Measurements from ENCODE around the gene C19orf38.

The C19orf38 gene, protein sequence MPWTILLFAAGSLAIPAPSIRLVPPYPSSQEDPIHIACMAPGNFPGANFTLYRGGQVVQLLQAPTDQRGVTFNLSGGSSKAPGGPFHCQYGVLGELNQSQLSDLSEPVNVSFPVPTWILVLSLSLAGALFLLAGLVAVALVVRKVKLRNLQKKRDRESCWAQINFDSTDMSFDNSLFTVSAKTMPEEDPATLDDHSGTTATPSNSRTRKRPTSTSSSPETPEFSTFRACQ

DNA sequence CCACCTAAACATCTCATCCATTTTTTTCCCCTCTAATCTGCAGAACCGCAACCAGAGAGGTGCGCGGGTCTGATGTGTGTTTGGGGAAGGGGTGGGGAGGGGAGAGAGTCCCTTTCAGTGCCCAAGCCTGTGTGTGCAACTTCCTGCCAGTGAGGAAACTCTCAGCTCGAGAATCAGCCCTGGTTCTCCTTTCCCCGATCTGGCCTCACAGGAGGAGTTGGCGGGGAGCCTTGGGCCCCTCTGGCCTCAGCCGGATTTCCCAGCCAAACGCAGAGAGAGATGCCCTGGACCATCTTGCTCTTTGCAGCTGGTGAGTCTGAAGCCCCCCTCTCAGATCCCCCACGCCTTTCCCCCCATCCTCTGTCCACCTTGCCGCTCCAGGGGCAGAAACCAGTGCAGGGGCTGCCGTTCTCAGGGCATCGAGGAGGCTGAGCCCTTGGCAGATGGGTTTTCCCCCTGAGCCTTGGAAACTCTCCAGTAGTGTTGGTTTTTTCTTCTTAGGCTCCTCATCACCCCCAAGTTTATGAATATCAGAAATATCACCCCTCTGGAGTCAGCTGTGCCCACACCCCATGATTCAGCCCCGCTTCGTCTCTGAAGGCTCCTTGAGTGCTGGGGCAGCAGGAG is at the start of gene C19orf38:
Gene C19orf38, plus strand, starts transcription at position 186 of the 627 bp plus-strand sequence. Its CDS starts 94 bp downstream, at position 280.
- DNase-seq = no peak

DNA sequence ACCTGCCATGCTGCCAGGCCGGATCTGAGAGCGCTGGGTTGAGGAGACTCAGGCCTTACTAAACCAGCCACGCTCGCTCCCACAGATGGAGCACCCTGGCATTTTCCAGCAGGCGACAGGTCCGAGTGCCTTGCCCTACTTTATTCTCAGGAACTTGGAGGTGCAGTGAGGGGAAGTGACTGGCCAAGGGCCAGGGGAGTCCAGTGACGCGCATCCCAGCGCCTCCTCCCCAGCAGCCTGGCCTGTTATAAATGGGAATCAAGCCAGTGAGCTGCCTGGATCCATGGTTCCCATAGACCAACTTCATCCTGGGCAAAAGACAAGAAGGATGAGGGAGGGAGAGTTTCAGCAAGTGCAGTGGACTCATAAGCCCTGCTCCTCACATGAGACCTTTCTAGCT is 47.7 kb upstream of the C19orf38 start:
- DNase-seq = no peak

DNA sequence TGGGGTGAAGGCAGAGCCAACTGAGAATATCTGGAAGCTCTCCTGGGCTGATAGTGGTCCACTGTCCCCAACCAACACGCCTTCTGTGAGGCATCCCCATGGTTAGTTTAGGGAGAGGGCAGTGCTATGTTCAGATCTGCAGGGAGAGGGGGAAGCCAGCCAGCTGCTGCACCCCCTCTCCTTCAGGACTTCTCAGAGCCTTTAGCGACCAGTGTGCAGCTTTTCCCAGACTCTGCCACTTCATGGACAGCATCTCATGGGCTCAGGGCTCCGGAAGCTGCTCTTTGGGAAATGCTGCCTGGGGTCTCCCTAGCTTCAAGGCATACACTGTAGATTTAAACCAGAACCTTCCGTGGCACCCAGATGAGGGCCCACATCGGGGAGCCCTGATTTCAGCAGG is 45.7 kb upstream of the C19orf38 start:
- DNase-seq = no peak

DNA sequence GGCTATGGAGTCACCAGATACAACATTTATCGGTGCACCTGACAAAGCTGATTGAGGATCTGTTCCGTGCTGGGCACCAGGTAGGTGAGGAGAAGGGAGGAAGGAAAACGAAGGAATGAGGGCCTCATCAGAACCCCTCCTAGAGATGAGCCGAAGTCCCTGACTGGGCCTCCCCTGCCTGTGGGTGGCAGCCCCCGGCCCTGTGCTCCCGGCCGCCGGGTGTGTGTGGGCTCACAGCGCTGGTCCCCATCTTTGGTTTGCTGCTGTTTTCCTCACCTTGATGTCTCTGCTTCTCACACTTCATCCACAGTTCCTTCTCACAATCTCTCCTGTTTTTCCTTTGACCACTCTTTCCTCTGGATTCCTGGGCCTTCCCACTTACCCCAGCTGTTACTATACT is 45.0 kb upstream of the C19orf38 start:
- DNase-seq = no peak

DNA sequence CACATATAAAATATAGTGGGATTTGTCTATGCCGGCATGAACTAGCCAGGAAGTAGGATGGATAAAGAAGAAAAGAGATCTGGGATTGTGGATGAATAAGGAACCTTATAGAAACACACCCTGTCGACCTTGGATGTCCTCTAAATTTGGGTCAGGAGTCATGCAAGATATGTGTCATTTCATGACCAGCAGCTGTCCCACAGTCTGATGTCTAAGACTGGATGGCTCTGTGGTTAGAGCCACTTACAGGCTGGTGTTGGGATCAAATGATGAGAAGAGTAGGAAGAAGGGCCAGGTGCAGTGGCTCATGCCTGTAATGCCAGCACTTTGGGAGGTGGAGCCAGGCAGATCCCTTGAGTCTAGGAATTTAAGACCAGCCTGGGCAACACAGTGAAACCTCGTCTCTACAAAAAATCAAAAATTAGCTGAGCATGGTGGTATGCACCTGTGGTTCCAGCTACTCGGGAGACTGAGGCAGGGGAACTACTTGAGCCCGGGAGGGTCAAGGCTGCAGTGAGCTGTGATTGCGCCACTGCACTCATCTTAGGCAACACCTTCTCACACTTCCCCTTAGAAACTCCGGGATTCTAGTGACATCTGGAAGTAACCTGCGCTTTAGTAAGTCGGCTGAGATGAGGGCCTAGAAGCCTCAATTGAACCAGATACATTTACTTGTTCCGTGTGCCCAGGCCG is 43.0 kb upstream of the C19orf38 start:
- DNase-seq = no peak

DNA sequence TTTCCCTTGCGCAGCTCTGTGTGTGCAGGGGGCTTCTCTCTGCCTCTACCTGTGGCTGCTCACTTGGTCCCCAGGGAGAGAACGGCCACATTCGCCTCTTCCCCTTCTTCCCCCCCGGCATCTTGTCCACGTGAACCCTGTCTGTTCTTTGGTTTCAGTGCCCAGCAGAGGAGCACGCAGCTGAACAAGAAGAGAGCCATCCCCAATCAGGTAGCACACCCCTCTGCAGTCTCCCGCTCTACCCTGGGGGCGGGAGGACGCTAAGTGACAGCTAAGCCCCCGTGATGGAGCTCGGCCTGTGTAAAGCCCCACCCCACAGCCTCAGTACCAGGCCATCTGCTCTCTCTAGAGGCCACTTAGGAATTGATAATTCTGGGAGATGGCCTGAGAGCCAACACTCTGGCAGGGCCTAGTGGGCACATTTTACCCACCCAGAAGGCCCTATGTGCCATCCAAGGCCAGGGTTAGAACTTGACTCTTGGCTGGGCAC is 42.4 kb upstream of the C19orf38 start:
- no peak for DNase-seq

DNA sequence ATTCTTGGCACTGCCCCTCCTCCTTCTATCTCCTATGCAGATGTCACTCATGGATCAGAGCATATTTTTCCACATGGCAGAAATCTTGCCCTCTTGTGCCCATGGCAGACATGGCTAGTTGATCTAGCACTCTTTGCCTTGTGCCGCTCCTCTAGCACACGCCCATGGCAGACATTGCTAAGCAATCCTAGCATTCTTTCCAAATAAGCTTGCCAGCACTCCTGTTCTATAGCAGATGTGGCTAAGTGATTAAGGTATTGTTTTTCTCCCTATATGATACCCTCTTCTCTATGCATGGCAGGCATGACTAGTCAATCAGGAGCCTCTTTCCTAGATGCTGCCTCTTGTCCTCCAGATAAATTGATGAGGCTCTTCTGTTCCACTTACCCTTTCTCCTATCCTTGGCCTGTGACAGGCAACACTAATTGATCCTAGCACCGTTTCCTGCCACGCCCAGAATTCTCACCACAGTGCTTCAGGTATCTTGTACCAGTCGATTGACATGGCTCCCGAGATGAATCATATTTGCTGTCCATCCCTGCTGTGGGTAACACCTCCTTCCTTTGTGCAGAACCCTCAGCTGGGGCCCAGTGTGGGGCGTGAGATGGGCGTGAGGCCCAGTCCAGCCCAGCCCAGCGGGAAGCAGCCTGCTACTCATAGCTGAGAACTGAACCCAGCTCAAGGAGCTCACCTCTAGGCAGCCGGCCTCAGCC is 39.1 kb upstream of the C19orf38 start:
- DNase-seq = no peak

DNA sequence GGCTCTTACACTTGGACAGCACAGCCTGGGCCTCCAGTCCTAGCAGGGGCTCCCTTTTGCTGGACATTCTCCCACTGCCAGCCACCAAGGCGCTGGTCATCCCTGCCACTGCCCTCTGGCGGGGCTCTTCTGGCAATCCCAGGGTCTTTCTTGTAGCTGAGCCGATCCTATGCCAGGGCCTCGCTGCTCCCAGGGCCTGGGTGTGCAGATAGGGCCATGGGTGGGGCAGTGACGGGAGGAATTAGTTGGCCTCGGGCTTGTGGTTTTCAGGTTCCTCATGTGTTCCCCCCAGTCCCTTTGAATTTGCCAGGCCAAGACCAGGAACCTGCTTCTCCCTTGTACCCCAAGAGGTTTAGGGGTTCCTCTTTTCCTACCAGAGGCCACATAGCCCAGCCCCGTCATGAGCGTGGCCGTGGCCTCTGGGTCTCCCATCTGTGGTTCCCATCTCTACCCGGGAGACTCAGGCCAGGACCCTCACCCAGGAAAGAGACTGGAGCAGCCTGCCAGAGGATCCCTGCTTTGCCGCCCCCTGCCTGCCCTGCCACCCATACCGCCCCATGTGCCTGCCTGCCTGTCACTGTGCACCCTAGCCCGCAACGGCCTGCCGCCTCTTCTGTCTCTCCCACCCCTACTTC is 38.4 kb upstream of the C19orf38 start:
- no peak for DNase-seq

DNA sequence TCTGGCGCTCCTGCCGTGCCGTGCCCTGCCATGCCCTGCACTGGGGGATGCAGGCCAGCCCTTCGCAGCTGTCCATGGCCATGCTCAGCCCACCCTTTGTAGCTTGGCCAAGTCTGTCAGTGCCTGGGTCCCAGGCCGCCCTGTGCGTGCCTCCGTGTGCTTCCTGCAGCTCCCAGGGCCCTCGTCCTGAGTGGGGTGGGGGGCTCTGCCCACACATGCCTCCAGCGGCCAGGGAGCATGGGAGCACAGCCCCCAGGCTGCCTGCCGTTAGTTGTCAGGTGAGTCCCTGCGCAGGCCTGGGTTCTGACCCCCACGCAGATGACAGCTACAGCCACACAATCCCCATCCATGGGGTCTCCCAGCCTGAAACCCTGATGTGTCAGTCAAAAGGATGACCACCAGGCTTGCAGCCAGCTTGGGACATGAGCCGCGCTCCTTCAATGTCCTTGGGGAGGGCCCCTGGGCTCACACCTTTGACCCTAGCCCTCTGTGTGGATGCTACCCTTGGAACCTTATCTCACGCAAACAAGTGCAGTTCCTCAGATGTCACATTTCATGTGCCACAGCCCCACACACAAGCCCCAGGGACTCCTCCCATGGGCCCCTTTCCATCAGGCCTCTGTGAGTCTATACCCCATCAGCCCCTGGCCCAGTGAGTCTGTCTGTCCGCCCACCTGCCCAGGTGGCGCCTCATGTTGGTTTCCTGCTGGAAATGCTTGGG is 36.7 kb upstream of the C19orf38 start:
- DNase-seq = no peak

DNA sequence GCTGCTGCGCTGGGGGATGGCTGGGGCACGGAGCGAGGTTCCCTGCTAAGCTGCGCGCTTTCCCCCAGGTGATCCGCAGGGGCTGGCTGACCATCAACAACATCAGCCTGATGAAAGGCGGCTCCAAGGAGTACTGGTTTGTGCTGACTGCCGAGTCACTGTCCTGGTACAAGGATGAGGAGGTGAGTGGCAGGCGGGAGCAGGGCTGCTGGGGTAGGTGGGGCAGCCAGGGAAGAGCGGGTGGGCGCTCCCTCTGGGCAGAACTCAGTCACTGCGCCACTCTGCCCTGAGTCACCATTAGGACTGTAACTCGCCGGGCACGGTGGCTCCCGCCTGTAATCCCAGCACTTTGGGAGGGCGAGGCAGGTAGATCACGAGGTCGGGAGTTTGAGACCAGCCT is 36.0 kb upstream of the C19orf38 start:
- DNase-seq = no peak

DNA sequence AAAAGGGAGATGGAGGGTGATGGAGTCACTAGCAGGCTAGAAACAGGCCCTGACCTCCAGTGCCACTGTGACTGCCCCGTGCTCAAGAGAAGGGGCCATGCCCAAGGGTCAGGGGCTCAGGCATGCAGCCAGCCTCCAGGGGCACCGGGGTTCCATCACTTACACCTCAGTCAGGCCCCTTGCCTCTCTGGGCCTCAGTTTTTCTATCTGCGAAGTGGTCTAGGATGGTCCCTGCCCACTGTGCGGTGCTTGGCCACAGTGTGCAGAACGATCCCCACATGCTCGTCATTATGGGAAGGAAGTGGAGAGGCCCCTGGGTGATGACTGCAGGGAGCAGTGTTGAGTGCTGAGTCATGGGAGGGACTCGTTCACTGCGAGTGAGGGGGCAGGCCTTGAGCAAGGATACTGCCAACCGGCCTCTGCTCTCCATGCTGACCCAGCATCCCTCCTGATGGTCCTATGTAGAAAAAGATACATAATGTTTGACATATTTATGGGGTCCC is 35.3 kb upstream of the C19orf38 start:
- DNase-seq = no peak

DNA sequence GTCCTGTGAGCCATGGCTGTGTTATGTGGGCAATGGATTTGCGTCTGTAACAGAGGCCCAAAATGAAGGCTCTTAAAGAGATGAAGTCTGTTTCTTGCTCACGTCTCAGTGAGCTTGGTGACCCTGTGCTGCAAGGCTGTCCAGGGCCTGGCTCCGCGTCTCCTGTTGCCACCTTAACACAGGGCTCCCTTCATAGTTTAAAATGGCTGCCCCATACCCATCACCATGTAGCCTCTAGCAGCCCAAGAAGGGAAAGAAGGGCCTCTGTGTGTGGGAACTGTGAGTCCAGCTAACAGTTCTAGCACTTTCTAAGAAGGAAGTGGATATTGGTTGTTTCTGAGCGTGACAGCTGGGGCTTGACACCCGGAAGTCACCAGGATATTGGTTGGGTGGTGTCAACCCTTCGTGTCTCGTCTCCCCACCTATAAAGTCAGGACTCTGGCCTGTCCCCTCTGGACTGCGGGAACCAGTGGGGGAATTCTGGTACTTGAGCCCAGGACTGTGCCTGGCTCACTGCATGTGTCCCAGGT is 33.1 kb upstream of the C19orf38 start:
- no peak for DNase-seq

DNA sequence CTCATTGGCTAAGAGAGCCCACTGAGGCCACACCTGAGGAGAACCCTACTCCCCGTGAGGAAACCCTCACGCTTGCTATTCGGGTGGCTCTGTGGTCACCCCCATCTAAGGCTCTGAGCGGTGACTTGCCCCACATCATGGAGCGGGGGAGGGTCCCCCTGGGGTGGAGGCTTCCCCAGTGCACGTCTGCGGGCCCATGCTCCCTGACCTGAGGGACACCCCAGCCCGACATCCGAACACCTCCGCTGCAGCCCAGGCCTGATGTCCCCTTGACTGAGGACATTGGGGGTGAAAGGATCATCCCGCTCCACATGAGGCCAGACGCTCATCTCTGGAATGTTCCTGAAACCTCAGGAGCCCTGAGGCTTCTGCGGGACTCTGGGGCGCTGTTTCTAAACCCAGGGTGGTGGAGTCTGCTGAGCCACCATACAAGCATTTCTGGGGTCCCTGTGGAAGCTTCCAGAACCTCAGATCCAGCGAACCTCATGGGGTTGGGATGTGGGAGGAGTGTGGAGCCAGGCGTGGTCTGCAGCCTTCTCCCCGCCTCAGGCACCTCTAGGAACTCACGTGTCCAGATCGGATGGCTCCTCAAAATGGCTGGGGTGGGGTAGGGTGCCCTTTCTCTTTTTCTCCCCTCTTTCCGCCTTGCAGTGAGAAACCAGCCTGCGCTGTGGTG is 32.1 kb upstream of the C19orf38 start:
- DNase-seq = no peak

DNA sequence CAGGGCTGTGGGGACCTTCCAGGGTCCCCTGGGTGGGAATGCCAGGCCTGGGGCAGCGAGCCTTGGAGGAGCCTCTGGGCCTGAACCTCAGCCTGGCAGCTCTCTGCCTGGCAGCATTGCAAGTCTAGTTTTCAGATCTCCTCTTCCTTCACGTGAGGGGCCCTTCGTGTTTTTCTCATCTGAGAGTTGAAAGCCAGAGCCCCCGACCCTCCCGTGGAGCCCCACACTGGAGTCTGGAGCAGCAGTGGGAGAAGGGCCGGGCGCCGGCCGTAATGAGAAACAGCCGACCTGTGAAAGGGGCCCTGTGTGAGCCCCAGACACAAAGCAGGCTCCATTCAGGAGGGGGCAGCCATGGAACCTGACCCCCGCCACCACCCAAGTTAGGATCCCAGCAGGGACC is 31.5 kb upstream of the C19orf38 start:
- no peak for DNase-seq

DNA sequence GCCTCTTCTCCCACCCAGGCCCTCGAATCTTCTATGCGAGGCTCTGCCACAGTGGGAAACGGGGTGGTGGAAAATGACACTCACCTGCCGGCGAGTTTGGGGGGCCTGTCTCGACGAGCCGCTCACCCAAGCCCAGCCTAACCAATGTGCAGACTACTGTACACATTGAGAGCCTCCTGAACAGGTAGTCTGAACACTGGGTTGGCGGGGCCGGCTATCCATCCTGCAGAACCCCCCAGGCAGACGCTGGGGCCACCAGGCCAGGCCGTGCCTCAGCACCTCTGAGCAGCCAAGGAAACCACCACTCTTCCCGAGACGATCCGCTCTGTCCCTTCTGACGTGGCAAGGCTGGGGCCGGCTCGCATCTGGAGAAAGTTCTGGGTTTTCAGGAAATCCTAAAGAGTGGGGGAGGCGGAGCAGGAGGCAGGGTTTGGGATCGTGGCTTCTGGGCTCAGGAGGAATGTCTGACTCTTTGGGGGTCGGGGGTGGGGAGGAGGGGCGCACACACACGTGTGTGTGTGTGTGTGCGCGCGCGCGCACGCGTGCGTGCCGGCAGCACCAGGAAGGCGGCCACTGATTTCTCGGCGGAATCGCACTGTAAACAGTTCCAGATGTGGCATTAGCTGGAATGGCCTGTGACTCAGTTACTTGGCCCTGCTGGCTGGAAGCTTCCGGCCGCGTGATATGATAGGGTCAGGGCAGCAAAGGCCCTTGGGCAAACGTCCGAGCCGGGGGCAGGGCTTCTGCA is 30.8 kb upstream of the C19orf38 start:
- no peak for DNase-seq

DNA sequence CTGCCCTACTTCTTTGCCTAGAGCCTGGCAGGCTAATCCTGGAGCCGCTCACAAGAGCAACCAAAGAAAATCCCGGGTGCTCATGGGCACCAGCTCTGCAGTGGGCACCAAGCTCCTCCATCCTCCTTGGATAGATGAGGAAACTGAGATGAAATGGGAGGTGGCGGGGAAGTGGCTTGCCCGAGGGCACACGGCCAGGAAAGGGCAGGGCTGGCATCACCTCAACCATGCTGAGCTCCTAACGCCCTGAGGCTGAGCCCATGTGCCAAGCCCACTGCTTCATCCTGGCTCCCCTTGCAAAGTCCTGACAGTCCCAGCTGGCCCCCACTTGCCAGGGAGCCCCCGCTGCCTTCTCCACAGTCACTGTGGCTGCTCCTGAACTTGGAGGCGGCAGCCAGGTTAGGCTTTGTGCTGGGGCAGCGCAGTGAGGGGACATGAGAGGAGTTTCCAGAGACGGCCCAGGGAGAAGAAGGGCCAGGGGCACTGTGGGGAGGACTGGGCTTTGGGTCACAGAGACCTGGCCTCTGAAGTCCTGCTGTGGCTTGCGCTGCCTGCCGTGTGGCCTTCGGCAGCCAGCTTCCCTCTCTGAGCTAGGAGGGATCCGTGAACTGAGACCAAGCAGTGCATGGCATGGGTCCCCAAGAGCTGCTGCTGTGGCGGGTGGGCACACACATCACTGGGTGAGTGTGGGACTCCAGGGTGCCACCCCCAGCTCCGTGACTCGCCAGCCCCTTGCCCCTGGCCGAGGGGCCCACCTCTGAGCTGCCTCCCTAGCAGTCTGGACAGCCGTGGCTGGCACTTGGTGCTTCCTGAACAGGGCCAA is 29.7 kb upstream of the C19orf38 start:
- no peak for DNase-seq

DNA sequence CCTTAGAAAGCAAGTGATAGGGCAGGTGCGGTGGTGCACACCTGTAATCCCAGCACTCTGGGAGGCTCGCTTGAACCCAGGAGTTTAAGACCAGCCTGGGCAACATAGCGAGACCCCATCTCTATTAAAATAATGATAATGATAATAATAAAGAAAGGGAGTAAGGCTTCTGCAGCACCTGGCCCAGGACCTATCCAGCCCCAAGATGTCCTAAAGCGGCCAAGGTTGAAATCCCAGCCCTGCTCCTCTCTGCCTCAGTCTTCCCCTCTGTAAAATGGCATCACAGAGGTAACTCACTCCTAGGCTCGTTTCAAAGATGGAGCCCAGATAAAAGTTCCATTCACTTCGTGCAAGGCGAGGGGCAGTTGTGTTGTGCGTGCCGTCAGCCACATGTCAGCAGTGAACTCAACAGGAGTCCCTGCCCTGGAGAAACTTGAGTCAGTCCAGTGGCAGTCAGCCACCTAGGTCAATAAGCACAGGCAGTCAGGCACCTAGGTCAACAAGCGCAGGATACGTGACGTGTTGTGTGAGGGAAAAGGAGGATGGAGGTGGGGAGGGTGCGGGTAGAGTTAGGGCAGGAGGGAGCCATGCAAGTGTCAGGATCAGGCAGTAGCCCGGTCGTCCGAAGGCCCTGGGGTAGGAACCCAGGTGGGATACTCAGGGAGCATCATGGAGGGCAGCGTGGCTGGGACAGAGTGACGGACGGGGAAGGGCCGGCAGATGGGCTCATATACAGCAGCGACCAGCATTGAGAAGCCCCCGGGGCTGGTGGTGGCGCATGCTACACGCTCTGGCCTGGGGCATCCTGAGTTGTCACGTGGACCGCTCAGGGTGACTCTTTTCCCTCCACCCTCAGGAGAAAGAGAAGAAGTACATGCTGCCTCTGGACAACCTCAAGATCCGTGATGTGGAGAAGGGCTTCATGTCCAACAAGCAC is 28.8 kb upstream of the C19orf38 start:
- no peak for DNase-seq

DNA sequence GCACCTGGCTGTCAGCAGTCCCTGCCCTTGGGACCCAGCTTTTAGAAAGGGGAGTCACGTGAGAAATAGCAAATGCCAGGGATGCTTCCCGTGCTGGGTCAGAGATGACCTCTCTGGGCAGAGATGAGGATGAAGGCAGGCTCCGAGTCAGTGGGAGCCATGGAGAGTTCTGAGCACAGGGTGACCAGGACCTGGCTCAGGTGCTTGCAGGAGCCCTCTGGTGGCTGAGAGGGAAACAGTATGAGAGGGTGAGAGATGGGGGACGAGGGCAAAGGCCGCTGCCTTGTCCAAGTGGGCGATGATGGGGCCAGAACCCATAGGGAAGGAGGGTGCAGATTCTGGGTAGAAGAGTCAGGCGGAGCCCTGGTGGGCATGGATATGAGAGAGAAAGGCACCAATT is 28.0 kb upstream of the C19orf38 start:
- no peak for DNase-seq
